ENCODE measurements around the gene SDC4. TPM values are rescaled to one million over a fixed set of nuclear protein-coding genes. Genes with fewer than 3 reads are reported as not detected.

The SDC4 gene
- total RNA-seq, 2 donors from 2014 or later, result 21.6 to 62.6 TPM

- Mint-ChIP-seq H3K4me3 (no peak overlapping the region), H3K27ac (no peak overlapping the region), H3K4me1 (peaks cover 27% of the 10 kb centered on the region), H3K27me3 (no peaks in the 10 kb centered on the region), H3K36me3 (ENCODE audit: low read depth) (peaks cover 42% of the 10 kb centered on the region), H3K9me3 (no peaks in the 10 kb centered on the region)
- no peak for ATAC-seq (replicated peaks)
These were observed 22.4 kb upstream of the SDC4 start for GRCh38 chr20:45370571-45371160.

DNA sequence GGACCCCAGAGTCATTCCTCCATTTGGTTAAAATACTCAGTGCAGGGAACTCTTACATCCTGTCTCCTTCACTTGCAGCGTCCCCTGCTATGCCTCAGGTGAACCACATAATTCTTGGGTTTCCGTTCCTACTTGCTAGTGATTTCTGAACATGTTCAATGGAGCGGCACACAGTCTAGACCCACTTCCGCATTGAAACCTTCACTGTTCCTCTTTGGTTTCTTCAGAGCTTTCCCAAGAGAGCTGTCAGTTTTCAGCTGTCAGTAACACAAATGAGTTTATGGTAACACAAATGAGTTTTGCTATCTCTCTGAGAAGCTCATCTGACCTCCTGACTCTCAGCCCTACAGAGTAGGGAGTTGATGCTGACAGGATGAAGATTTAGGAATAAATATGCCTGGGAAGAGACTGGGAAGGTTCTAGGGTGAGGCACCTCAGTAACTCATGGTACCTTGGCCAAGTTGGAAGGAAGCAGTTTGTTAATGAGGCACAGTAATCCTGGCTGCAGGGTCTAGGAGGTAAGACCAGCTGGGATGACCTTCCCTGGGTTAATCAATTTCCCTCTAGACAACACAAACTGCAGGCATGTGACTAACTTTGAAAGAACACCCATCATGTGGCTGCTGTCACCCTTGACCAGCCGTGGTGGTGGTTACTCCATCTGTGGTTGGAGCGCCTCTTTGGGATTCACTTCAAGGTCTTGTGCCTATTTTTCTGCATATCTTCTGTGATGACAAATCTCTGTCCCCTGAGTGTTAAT lies 20.2 kb upstream of the SDC4 start:
- peak overlapping the region; percentile 24 for H3K27ac Mint-ChIP-seq
- H3K4me1 Mint-ChIP-seq, result peaks cover 33% of the 10 kb centered on the region
- H3K36me3 Mint-ChIP-seq (ENCODE audit: low read depth), result peaks cover 49% of the 10 kb centered on the region
- H3K9me3 Mint-ChIP-seq, result no peaks in the 10 kb centered on the region
- peak; percentile 76 for ATAC-seq (replicated peaks)
- H3K27me3 Mint-ChIP-seq, result no peaks in the 10 kb centered on the region
- peak overlapping the region; percentile 39 for H3K4me3 Mint-ChIP-seq

DNA sequence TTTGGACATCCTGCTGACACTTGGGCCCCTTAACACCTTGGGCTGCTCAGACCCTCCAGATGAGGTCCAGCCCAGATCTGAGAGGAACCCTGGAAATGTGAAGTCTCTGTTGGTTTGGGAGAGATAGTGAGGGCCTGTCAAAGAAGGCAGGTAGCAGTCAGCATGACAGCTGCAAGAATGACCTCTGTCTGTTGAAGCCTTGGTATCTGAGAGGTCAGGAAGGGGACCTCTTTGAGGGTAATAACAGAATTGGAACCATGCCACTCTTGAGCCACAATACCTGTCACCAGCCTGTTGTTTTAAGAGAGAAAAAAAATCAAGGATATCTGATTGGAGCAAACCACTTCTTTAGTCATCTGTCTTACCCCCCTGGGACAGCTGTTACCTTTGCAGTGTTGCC lies 18.9 kb upstream of the SDC4 start:
- H3K27me3 Mint-ChIP-seq, result no peaks in the 10 kb centered on the region
- H3K27ac Mint-ChIP-seq, result no peak overlapping the region
- peaks cover 28% of the 10 kb centered on the region for H3K4me1 Mint-ChIP-seq
- no peaks in the 10 kb centered on the region for H3K9me3 Mint-ChIP-seq
- H3K36me3 Mint-ChIP-seq (ENCODE audit: low read depth), result peaks cover 54% of the 10 kb centered on the region
- peak overlapping the region; percentile 39 for H3K4me3 Mint-ChIP-seq
- ATAC-seq (replicated peaks), result no peak

DNA sequence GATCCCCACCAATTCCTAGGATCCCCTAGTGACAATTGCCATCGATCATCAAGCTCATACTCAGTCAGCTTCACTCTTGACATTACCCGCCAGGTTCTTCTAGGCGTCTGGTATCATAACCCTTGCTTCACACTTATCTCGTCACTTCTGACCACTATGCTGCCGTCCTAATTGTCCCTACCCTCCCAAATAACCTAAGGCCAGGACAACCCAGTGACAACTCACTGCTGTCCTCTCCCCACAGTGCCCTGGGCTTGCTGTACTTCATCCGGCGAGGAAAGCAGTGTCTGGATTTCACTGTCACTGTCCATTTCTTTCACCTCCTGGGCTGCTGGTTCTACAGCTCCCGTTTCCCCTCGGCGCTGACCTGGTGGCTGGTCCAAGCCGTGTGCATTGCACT lies 18.4 kb upstream of the SDC4 start:
- Mint-ChIP-seq H3K4me1 (peaks cover 27% of the 10 kb centered on the region), H3K36me3 (ENCODE audit: low read depth) (peaks cover 54% of the 10 kb centered on the region), H3K27me3 (no peaks in the 10 kb centered on the region), H3K9me3 (no peaks in the 10 kb centered on the region), H3K27ac (no peak overlapping the region), H3K4me3 (no peak overlapping the region)
- ATAC-seq (replicated peaks), result no peak

DNA sequence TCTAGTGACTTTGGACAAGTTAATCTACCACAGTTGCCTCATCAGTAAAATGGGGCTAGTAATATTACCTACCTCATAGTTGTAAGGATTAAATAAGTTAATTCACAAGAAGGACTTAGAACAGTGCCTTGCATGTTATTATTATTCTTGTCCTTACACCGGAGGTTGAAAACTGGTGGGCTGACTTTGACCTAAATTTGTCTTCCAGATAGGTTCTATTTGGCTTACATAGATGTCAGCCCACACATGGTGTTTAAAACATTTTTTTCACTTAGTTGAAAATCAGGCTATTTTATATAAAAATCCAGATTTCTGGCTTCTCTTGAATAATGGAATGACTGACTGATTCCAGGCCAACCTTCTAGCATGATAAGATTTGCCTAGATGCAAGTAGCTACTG lies 18.0 kb upstream of the SDC4 start:
- no peak overlapping the region for H3K27ac Mint-ChIP-seq
- no peak for ATAC-seq (replicated peaks)
- H3K36me3 Mint-ChIP-seq (ENCODE audit: low read depth), result peaks cover 54% of the 10 kb centered on the region
- no peak overlapping the region for H3K4me3 Mint-ChIP-seq
- H3K4me1 Mint-ChIP-seq, result peaks cover 27% of the 10 kb centered on the region
- H3K9me3 Mint-ChIP-seq, result no peaks in the 10 kb centered on the region
- no peaks in the 10 kb centered on the region for H3K27me3 Mint-ChIP-seq

DNA sequence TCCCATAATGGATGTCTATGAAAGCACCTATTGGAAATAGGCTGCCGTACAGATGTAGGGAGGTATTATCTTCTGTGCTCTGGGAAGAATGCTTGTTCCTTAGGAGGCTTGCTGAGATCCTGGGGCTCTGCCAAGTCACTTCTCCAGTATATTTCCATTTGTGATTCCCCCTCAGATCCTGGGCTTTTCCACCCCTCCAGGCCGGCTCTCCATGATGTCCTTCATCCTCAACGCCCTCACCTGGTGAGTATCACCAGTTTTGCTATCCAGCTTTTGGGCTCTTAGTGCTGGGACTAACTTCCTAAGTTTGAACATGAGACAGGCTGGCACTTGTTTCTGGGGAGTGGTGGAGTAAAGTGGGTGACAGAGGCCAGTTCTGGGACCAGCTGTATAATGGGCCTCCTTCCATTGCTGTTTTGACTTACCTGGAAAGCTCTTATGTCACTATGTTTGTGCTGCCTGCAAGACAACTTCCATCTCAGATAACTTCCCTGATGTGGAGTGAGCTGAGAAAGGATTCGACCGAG lies 17.3 kb upstream of the SDC4 start:
- peaks cover 54% of the 10 kb centered on the region for H3K36me3 Mint-ChIP-seq (ENCODE audit: low read depth)
- H3K4me1 Mint-ChIP-seq, result peaks cover 27% of the 10 kb centered on the region
- no peaks in the 10 kb centered on the region for H3K9me3 Mint-ChIP-seq

DNA sequence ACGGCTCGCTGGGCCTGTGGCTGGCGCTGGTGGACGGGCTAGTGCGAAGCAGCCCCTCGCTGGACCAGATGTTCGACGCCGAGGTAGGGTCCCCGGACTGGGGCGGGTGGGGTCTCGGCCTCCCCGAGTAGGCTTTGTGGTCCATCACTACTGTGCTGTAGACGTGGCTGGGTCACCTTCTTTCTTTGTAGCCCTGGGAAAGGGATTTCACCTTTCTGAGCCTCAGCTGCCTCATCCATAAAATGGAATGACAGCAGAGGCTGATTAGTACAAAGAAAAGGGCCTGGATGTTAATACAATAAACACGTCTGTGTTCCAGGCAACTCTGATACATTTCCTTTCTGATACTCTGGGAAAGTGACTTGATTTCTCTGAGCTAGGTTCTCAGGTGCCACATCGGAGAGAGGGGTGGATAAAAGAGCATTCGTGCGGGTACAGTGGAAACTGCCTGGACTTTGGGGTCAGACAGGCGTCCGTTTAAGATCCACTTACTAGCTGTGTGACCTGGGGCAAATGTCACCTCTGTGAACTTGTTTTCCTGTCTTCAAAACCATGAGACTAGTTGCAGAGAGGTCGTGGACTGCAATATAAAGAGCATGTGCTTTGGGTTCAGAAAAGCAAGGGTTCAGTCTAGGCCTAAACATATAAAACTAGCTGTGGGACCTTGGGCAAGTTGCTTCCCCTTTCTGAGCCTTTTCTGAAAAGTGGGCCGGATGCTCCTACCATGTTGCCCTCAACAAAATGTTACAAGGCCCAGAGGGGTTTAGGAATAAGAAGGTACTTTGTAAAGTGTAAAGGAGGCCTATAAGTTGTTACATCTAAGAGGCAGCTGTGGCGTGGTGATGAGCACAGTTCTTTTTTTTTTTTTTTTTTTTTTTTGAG lies 15.6 kb upstream of the SDC4 start:
- ATAC-seq (replicated peaks), result no peak
- Mint-ChIP-seq H3K27ac (peak overlapping the region; percentile 97), H3K9me3 (no peaks in the 10 kb centered on the region), H3K36me3 (ENCODE audit: low read depth) (peaks cover 49% of the 10 kb centered on the region), H3K27me3 (no peaks in the 10 kb centered on the region), H3K4me1 (peaks cover 24% of the 10 kb centered on the region), H3K4me3 (peak overlapping the region; percentile 95)

More for the DNA sequence above, 17.3 kb upstream of the SDC4 start:
- Mint-ChIP-seq H3K27me3 (no peaks in the 10 kb centered on the region), H3K27ac (no peak overlapping the region), H3K4me3 (peak overlapping the region; percentile 95)
- ATAC-seq (replicated peaks), result no peak

DNA sequence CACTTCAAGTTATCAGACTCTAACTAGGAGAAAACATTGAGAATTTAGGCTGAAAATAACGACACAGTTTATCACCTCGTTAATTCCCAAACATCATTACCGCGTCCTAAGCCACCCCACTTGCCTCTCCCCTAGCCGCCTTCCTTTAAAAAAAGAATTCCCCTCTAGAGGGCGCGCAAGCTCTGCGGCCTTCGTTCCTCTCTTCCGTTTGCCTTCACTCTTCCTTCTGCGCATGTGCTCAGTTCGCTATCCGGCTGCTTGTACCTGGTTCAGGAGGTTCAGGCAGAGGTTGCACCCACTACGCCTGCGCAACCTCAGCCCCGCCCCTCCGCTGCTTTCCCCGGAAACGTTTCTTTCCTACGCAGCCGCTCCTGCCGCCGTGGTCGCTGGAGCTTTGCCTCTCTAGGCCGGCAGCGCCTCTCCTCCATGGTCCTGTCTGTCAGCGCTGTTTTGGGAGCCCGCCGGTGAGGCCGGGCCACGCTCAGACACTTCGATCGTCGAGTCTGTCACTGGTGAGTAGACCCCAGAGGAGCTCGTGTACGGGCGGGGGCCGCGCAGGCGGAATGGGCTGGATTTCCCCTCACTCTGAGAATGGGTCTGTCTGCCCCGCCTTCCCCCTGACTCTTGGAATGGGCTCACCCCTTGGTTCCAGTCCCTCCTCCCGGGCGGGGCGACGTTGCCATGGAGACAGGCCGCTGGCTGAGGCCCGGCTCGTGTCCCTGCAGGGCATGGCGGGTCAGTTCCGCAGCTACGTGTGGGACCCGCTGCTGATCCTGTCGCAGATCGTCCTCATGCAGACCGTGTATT lies 14.8 kb upstream of the SDC4 start, which contains the start of gene SYS1:
SYS1 (plus strand) TSS at position 353 of the 807 bp plus-strand sequence; CDS start at position 729, 376 bp downstream.
- Mint-ChIP-seq H3K9me3 (no peaks in the 10 kb centered on the region), H3K36me3 (ENCODE audit: low read depth) (peaks cover 40% of the 10 kb centered on the region), H3K27ac (peak within 1 kb of the TSS; percentile 97), H3K4me3 (peak within 1 kb of the TSS; percentile 95), H3K4me1 (peaks cover 20% of the 10 kb centered on the region), H3K27me3 (no peaks in the 10 kb centered on the region)
- ATAC-seq (replicated peaks), result peak; percentile 88

DNA sequence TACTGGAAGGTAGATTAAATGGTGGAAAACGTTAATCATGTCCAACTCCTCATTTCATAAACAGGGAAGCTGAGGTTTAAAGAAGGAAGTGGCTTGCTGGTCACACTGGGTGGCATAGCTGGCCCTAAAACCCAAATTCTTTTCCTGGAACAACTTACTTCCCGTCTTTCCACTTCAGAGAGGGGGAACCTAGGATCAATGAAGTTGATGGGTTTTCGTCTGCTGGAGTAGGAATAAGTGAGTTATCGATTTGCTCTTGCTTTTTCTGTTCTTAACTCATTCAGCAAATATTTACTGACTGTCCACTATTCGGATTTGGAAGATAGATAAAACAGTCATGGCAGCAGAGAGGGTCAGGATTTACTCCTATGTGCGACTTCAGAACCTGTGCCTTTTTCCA lies 13.6 kb upstream of the SDC4 start:
- no peaks in the 10 kb centered on the region for H3K27me3 Mint-ChIP-seq
- no peaks in the 10 kb centered on the region for H3K9me3 Mint-ChIP-seq
- H3K4me3 Mint-ChIP-seq, result no peak overlapping the region
- ATAC-seq (replicated peaks), result no peak
- peaks cover 13% of the 10 kb centered on the region for H3K4me1 Mint-ChIP-seq
- H3K27ac Mint-ChIP-seq, result no peak overlapping the region
- H3K36me3 Mint-ChIP-seq (ENCODE audit: low read depth), result peaks cover 28% of the 10 kb centered on the region

DNA sequence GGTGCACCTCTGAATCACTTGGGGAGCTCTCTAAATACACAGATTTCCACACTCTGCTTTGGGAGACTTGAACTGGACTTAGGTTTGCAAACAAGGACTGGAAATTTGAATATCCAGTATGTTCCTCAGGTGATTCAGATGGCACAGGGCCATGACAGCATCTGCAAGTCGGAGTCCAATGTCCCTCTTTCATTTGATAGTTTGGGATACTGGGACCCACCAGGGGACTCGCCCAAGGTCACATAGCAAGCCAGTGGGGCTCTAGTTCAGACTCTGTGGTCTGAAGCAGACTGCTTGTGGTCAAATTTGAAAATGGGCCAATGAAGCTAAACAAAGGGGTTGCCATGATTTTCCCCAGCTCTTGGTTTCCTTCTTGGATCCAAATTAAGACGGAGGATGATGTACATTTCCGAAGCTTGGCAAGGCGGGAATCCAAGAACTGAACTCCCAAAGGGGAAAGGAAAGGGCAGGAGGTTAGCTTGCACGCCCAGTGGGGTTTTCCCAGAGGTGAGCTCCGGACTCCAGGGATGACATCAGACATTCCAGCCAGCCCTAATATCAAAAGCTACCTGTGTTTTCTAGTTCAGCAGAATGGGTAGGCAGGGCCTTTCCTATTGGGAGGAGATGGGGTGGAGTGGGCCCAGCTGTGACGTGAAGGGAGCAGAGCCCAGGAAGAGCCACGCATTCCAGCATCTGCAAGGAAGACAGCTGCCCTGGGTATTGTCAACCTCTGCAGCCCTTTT lies 11.4 kb upstream of the SDC4 start:
- ATAC-seq (replicated peaks), result no peak
- Mint-ChIP-seq H3K27me3 (no peaks in the 10 kb centered on the region), H3K9me3 (no peaks in the 10 kb centered on the region), H3K36me3 (ENCODE audit: low read depth) (peaks cover 10% of the 10 kb centered on the region), H3K4me1 (peaks cover 27% of the 10 kb centered on the region), H3K4me3 (no peak overlapping the region), H3K27ac (no peak overlapping the region)

DNA sequence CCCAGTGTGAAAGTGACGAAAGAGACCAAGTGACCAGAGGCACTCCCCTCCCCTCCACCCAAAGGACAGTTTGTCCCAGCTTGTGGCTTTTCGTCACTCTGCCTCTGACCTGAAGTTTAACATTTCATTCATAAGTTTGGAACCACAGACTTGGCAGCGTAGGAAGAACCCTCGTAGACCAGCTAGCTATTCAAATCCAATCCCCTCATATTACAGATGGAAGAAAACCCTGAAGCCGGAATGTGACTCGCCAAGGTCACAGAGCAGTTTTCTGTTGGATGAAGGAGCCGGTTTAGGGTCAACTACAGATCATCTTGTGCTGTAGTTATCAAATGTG lies 10.8 kb upstream of the SDC4 start:
- no peak overlapping the region for H3K4me3 Mint-ChIP-seq
- ATAC-seq (replicated peaks), result no peak
- peaks cover 10% of the 10 kb centered on the region for H3K36me3 Mint-ChIP-seq (ENCODE audit: low read depth)
- H3K27me3 Mint-ChIP-seq, result no peaks in the 10 kb centered on the region
- peak overlapping the region; percentile 68 for H3K27ac Mint-ChIP-seq
- peaks cover 30% of the 10 kb centered on the region for H3K4me1 Mint-ChIP-seq
- no peaks in the 10 kb centered on the region for H3K9me3 Mint-ChIP-seq

GRCh38 chr20:45358282-45359068 lies 10.3 kb upstream of the SDC4 start:
- Mint-ChIP-seq H3K4me1 (peaks cover 31% of the 10 kb centered on the region), H3K27ac (peak overlapping the region; percentile 68), H3K36me3 (ENCODE audit: low read depth) (peaks cover 6% of the 10 kb centered on the region), H3K27me3 (no peaks in the 10 kb centered on the region), H3K9me3 (no peaks in the 10 kb centered on the region), H3K4me3 (peak overlapping the region; percentile 44)
- ATAC-seq (replicated peaks), result no peak
